GM18867 (cell line): ENCODE data around the gene MED12L.
A peak's percentile ranks its signal among the peaks of the same experiment; 100 is the strongest.

Source experiments
- ATAC-seq: cut with Tn5 transposase; IDR thresholded peaks from one replicate; pipeline ENCODE4 v1.9.1; 2021; ENCODE audit warnings: mild to moderate bottlenecking, moderate library complexity; ENCODE audit not compliant: unreplicated experiment

Gene MED12L

GRCh38 chr3:151086484-151087456 lies 1.3 kb downstream of the MED12L start:
- peak; percentile 83 for ATAC-seq

GRCh38 chr3:151087648-151088047 lies 2.2 kb downstream of the MED12L start:
- ATAC-seq = no peak

- no peak for ATAC-seq
These were observed 6.4 kb downstream of the MED12L start for GRCh38 chr3:151091685-151092345.

DNA sequence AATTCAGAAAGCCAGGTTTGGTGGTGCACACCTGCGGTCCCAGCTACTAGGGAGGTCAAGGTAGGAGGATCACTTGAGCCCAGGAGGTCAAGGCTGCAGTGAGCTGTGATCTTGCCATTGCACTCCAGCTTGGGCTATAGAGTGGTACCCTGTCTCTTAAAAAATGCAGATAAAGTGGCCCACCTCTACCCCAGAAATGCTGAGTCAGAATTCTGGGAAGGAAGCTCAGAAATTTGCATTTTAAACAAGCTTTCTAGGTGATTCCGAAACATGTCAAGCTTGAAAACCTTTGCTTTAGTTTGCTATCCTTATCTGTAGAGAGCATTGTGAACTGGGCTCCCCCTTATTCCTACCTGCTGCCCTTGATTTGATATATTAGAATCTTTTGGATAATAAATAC lies 7.7 kb downstream of the MED12L start:
- ATAC-seq = no peak

DNA sequence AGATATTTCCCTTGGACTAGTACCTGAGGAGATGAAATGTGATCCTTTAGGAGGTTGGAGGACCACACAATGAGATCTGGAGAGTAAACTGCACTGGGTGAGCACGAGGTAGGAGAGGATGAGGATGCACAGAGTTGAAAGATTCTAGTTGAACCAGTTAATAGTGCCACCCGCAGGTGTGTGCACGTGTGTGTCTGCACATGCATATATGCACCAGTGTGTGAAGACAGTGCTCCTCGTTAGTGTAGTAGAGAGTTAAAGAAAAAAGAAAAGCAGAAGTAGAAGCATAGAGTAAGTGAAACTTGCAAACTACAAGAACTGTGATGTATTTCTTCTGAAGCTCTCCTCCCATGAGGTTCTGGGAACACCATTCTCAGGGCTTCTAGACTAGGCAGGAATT lies 8.4 kb downstream of the MED12L start:
- ATAC-seq = peak; percentile 91

GRCh38 chr3:151096716-151097115 lies 11.3 kb downstream of the MED12L start:
- no peak for ATAC-seq

DNA sequence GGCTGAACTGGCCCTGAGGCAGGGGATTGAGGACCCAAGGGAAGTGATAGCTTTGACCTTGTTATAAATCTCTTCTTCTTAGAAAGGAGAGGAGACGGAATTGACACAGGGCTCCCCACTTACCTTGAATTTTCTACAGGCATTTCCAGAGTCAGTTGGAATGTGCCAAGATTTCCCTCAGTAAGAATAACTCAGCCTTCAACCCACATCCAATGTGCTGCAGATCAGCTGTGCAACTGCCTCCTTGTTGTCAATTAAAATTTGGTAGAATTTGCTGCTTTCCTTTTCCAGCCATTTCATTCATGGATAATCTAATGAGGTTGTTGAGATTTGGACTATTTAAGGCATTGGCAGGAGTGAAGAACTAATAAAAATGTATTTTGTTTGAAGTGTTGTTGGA lies 14.6 kb downstream of the MED12L start:
- no peak for ATAC-seq

GRCh38 chr3:151101270-151101969 lies 16.0 kb downstream of the MED12L start:
- no peak for ATAC-seq

- no peak for ATAC-seq
These were observed 20.8 kb downstream of the MED12L start for GRCh38 chr3:151106311-151106710.

DNA sequence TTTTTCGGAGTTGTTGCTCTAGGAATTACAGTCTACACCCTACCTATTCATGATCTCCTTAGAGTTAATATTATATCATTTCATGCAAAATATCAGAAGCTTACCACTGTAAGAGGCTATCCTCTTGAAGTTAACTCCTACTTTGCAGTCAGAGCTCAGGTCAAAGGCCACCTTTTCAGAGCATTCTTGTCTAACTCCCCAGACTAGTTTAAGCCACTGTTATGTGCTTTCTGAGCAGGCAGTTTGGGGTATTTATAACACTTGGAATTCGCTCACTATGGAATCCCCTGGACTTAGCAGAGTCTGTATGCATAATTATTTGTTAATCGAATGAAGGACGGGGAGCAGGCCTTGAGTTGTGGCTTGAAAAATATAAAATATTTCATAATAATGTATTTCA lies 21.7 kb downstream of the MED12L start:
- ATAC-seq = no peak

DNA sequence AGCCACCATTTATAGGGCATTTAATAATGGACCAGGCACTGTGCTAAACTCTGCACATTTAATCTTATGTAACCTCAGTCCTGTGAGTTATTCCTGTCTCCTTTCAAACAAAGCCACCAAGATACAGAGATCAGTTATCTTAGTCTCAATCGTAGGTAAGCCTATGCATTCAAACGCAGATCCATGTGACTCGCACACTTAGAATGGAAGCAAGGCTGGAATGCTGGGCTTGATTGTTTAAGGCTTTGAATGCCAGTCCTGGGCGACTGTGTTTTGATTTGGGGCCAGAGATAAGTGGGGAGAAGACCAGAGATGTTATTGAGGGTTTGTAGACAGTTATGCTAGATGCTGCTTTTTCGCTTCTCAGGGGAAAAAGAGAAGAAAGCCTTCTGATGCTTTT lies 22.2 kb downstream of the MED12L start:
- ATAC-seq = no peak

DNA sequence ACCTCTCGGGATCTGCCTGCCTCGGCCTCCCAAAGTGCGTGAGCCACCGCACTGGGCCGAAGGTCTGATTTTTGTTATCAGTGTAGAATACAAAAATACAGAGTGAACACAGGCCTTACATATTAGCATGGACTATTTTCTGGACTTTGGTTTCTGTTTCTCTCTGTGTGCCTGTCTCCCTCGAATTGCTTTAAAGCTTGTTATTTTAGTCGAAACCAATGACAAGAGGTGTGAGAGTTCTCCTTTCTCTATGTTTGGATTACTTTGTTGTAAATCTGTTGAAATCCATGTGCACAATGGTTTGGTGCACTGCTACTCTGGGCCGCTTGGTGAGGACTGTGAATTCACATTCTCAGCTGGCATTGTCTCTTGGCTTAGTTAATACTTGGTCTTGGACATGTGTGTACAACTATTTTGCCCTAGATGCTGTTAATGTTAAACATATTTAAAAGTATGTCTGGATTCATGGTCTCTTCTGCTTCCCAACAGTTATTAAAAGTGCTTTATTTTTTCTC lies 23.9 kb downstream of the MED12L start:
- no peak for ATAC-seq

- ATAC-seq = no peak
These were observed 27.3 kb downstream of the MED12L start for GRCh38 chr3:151112731-151113130.

- no peak for ATAC-seq
These were observed 27.9 kb downstream of the MED12L start for GRCh38 chr3:151113343-151113742.

DNA sequence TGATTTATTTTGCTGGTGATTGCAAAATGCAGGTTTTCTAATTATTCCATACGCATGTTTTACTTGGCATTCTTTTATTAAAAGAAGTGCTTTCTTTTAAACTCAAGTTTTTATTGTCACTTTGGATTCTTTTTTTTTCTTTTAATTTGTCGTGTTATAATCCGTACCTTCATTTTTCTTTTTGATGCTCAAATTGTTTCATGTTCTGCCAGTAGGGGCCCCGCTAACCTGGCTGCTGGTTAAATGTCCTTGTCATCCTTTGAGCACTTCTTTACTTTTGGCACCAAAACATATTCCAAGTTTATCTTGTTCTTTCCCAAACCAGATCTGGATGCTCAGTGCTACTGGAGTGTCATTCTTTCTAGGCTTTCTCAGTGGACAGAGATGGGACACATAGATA lies 31.6 kb downstream of the MED12L start:
- no peak for ATAC-seq

DNA sequence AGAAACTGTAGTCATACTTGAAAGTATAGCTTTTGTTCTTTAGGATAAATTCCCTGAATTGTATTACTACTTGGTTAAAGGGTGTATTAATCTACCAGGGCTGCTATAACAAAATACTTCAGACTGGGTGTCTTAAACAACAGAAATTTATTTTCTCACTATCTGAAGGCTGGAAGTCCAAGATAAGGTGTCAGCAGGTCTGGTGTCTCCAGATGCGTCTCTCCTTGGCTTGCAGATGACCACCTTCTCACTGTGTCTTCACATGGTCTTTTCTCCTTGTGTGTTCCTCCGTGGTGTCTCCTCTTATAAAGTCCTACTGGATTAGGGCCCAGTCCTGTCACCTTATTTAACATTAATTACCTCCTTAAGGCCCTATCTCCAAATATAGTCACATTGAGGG lies 33.7 kb downstream of the MED12L start:
- no peak for ATAC-seq

- no peak for ATAC-seq
These were observed 34.9 kb downstream of the MED12L start for GRCh38 chr3:151120409-151120808.

DNA sequence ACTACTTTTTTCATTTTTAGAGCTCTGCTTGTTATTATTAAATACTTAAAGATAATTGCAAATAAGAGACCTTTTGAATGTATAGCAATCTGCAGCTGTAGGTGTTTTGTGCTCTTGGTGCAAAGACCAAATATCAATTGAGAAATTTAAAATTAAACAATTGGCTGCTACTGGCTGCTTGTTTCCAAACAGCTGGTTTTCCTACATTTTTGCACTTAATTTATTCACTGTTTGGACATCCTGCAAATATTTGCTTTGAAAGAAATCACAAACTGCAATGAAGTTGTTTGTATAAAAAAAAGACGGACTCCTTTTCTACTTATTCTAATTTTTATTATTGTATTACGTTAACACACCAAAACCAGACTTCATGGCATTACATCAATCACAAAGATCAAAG lies 35.6 kb downstream of the MED12L start:
- ATAC-seq = no peak

DNA sequence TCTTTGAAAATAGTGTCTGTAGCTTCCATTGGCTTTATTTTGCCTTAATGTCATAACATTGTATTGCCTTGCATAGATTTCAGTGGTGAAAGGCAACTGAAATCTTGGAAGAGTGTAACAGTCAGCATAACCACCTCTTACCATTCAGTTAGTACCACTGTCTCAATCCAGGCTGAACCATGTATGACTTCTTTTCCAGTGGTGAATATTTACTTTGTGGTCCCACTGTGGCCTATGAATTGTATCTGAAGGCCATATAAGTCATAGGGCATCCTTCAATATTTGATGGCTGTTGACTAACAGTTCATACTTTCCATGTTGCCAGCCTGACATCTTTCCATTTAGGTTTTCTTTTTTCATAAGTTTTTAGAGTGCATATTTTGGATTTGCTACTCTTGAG lies 38.4 kb downstream of the MED12L start:
- no peak for ATAC-seq

GRCh38 chr3:151124476-151124875 lies 39.0 kb downstream of the MED12L start:
- ATAC-seq = no peak

- no peak for ATAC-seq
These were observed 45.0 kb downstream of the MED12L start for GRCh38 chr3:151130428-151130827.
